Upper lobe of left lung (tissue), 4 donors: ENCODE measurements around the gene TMTC2.

ENCODE experiments used
- CTCF ChIP-seq, 6 experiments: fragments of 450-650 bp in 4 of 6; fragments of 200-600 bp in 2 of 6; sonication (generic) in 2 of 6; IDR thresholded peaks; one replicate each; pipeline ENCODE4 v1.5.1; 2016 to 2019; ENCODE audit warnings: antibody characterized with exemption in 6 of 6
- POLR2AphosphoS5 ChIP-seq, 2 donors: sonication (generic); formaldehyde crosslinking; IDR thresholded peaks; one replicate each; pipeline ENCODE4 v1.5.1; 2017; ENCODE audit warnings: antibody characterized with exemption in 2 of 2

- no peak for TF ChIP-seq POLR2AphosphoS5 (IDR thresholded peaks at IDR 0.05)
- no peak for TF ChIP-seq CTCF (IDR thresholded peaks at IDR 0.05)
Observed at GRCh38 chr12:83136411-83136810, 449.7 kb downstream of the TMTC2 start.
